Lower lobe of right lung (tissue), 2 donors: ENCODE measurements around the gene ADAMTS16. TPM values are rescaled to one million over a fixed set of nuclear protein-coding genes. Genes with fewer than 3 reads are reported as not detected.

Experiments used
- ATAC-seq, 2 donors: fragments of 200-7000 bp; cut with Tn5 transposase; one replicate each; pipeline ENCODE4 v1.9.1; 2020 to 2022; ENCODE audit warnings: mild to moderate bottlenecking in 2 of 2, moderate library complexity in 2 of 2
- DNase-seq: peaks from one replicate; pipeline ENCODE4 v3.0.0-alpha.2; 2020
- H3K27ac ChIP-seq: fragments of 200-600 bp; one replicate; pipeline ENCODE4 v1.8.0; 2022
- H3K27me3 ChIP-seq: fragments of 200-600 bp; one replicate; pipeline ENCODE4 v1.8.0; 2022; ENCODE audit warnings: low read depth
- H3K36me3 ChIP-seq: fragments of 200-600 bp; one replicate; pipeline ENCODE4 v1.8.0; 2022; ENCODE audit warnings: mild to moderate bottlenecking
- H3K4me1 ChIP-seq: fragments of 200-600 bp; one replicate; pipeline ENCODE4 v1.8.0; 2022
- H3K4me3 ChIP-seq: fragments of 200-600 bp; one replicate; pipeline ENCODE4 v1.8.0; 2022; ENCODE audit warnings: mild to moderate bottlenecking
- H3K9me3 ChIP-seq: fragments of 200-600 bp; one replicate; pipeline ENCODE4 v1.8.0; 2022
- intact Hi-C: fragments of 100-400 bp; cut with DNase I; formaldehyde crosslinking; loops from one replicate; pipeline ENCODE4 v1.11.0; 2022
- total RNA-seq: library from RNA; stranded (reverse); fragmentation: NEBNext Ultra II Directional; extraction: Animal tissue kit (Norgen Biotek cat#: 25700); gene quantifications from one replicate; pipeline ENCODE4 v1.2.1, GENCODE V29; 2021
- TF ChIP-seq, protein P1 (sequence below): fragments of 200-600 bp; IDR thresholded peaks from one replicate; pipeline ENCODE4 v1.8.0; 2022; ENCODE audit warnings: antibody characterized with exemption, mild to moderate bottlenecking
- donor health status: DM: no; HTN: yes; CAD: no; lungs with severe emphysema.

Gene ADAMTS16
- total RNA-seq, 1 donor from 2014 or later = 1.1 TPM

DNA sequence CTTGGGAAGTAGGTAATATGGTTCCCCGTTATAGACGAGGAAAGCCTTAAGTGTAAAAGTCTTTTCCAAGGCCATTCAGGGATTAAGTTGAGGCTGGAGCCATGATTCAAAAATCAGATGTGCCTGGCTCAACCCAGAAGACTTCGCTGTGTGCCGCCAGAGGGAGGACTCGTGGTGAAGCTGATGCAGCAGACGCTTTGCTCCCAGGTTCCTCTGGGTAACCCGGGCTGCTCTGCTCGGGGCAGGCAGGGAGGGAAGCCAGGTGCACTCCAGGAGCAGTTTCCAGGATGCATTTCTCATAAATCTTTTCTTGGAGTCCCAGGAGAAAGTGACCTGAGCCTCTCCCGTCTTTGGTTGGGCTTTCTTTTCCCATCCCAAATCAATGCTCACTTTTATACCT, 219.5 kb downstream of the ADAMTS16 start:
- H3K27ac ChIP-seq = no peak overlapping the region
- H3K4me1 ChIP-seq = no peaks in the 10 kb centered on the region
- H3K4me3 ChIP-seq = no peak overlapping the region
- intact Hi-C loops = no loop called here
- TF ChIP-seq, protein P1, sequence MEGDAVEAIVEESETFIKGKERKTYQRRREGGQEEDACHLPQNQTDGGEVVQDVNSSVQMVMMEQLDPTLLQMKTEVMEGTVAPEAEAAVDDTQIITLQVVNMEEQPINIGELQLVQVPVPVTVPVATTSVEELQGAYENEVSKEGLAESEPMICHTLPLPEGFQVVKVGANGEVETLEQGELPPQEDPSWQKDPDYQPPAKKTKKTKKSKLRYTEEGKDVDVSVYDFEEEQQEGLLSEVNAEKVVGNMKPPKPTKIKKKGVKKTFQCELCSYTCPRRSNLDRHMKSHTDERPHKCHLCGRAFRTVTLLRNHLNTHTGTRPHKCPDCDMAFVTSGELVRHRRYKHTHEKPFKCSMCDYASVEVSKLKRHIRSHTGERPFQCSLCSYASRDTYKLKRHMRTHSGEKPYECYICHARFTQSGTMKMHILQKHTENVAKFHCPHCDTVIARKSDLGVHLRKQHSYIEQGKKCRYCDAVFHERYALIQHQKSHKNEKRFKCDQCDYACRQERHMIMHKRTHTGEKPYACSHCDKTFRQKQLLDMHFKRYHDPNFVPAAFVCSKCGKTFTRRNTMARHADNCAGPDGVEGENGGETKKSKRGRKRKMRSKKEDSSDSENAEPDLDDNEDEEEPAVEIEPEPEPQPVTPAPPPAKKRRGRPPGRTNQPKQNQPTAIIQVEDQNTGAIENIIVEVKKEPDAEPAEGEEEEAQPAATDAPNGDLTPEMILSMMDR = no peak
- no peaks in the 10 kb centered on the region for H3K27me3 ChIP-seq
- DNase-seq = no peak
- ATAC-seq = no peak
- H3K9me3 ChIP-seq = no peaks in the 10 kb centered on the region
- H3K36me3 ChIP-seq = no peaks in the 10 kb centered on the region

DNA sequence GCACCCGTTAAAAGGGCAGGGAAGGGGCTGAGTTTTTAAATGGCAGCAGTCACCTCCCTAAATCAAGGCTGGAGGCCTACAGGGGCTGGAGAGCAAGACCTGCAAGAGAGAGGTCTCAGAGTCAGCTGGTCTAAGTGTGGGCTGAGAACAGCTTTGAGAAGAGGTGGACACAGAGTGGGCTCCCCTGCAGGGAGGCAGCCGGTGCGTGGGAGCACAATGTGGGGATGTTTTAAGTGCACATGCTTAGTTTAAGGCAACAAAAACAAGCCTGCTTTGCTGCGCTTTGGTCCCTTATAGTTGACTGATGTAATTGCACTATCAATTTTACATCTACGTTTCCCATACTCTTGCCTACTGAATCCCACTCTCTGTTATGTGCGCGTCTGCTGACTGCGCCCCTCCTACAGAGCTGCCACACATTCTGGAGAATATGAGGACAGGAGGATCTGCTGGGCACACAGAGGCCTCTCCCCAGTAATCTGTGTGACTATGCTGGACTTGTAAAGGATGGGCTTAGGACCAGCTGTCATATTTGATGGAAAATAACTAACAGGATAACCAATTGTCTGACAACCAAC, 220.3 kb downstream of the ADAMTS16 start:
- Histone ChIP-seq H3K27ac (no peak overlapping the region), H3K27me3 (no peaks in the 10 kb centered on the region), H3K9me3 (no peaks in the 10 kb centered on the region), H3K4me1 (no peaks in the 10 kb centered on the region), H3K36me3 (no peaks in the 10 kb centered on the region), H3K4me3 (no peak overlapping the region)
- ATAC-seq (no peak), DNase-seq (no peak)
- intact Hi-C loops = no loop called here
- TF ChIP-seq, protein P1 = no peak

DNA sequence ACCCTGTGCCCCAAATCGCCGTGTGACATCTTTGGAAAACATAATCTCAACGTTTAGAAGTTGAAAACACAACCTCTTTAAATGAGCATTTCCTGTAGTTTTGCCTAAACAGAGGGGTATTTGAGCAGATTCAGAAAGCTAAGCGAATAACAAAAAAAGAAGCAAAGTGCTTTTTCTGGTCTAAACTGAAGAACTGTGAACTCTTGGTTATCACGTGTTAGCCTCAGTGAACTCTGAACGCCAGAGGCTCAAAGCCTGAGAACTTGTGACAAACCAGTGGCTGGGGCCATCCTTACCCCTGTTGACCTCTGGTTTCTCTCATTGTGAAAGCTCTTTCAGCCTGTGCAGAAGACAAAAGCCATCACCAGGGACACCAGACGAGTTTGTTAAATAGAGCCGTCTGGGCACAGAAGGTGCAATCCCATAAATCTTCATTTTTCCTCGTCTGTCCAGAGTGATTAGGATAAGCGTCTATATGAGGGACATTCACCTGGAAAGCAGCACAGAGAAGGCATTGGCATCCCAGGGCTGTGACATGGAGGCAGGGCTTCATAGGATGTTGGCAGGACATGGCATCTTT, 220.9 kb downstream of the ADAMTS16 start:
- ATAC-seq = no peak
- no peak for DNase-seq
- TF ChIP-seq, protein P1 = no peak
- H3K27ac ChIP-seq = no peak overlapping the region
- H3K4me3 ChIP-seq = no peak overlapping the region
- no peaks in the 10 kb centered on the region for H3K4me1 ChIP-seq
- no peaks in the 10 kb centered on the region for H3K9me3 ChIP-seq
- H3K27me3 ChIP-seq = no peaks in the 10 kb centered on the region
- H3K36me3 ChIP-seq = no peaks in the 10 kb centered on the region
- intact Hi-C loops = no loop called here

DNA sequence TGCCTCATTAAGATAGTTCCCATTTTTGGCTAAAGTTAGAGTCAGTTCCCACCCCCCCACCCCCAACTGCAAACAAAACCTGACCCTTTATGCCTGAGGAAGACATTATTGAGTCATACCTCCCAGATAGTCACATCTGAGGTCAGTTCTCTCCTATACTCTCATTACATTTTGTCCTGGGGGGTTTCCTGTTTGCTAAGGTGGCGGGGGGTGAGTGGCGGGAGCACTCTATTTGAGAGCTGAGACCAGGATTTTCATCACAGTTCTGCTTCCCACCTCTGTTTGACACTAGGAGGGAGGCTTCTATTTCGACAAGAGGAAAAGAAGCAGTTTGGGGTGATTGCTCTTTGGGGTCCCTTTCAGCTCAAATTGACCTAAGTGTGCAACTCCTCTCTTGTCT, 222.9 kb downstream of the ADAMTS16 start:
- Histone ChIP-seq H3K27ac (no peak overlapping the region), H3K36me3 (no peaks in the 10 kb centered on the region), H3K4me1 (no peaks in the 10 kb centered on the region), H3K4me3 (no peak overlapping the region), H3K9me3 (no peaks in the 10 kb centered on the region), H3K27me3 (no peaks in the 10 kb centered on the region)
- DNase-seq (no peak), ATAC-seq (no peak)
- intact Hi-C loops = no loop called here
- TF ChIP-seq, protein P1 = no peak

DNA sequence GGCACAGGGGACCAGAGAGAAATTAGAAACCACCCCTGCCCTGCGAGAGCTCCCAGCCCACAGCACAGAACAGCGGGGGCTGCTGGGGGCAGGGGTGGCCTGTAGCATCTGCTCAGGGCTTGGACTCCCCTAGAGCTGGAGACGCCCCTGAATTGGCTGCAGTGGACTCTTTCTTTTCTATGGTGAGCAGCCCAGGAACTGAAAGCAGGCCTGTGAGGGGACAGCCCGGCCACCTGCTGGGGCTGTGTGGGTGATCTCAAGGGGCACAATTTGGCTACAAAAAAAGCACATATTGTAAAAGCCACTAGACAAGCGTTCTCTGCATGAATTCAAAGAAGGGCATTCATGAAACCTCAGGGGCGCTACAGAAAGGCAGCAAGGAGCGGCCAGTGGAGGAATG, 224.8 kb downstream of the ADAMTS16 start:
- H3K36me3 ChIP-seq = no peaks in the 10 kb centered on the region
- TF ChIP-seq, protein P1 = no peak
- no peaks in the 10 kb centered on the region for H3K4me1 ChIP-seq
- intact Hi-C loops = no loop called here
- H3K9me3 ChIP-seq = no peaks in the 10 kb centered on the region
- H3K27me3 ChIP-seq = no peaks in the 10 kb centered on the region
- H3K27ac ChIP-seq = no peak overlapping the region
- ATAC-seq = no peak
- no peak overlapping the region for H3K4me3 ChIP-seq
- DNase-seq = no peak
